Activated CD8-positive, alpha-beta memory T cell treated with anti-CD3 and anti-CD28 coated beads, Interleukin-2, amount 10 ng/mL, durations not matched to agents 7 days and 5 days (primary cell): Measurements from ENCODE around the gene MBNL2. TPM values are rescaled to one million over a fixed set of nuclear protein-coding genes. Genes with fewer than 3 reads are reported as not detected.
A peak's percentile ranks its signal among the peaks of the same experiment; 100 is the strongest.

Source experiments
- ATAC-seq: fragments of 150-1000 bp; cut with Tn5 transposase; one replicate; pipeline ENCODE4 v1.10.0; 2021; ENCODE audit warnings: moderate library complexity
- CTCF ChIA-PET: fragments of 350-600 bp; sonication (Branson Sonifier 250); formaldehyde crosslinking; loops from one replicate; lab custom pipeline; 2021; ENCODE audit warnings: antibody characterized with exemption; lab: Charles Lee
- DNase-seq: peaks from one replicate; pipeline ENCODE4 v3.0.0-alpha.2; 2020
- H3K27ac Mint-ChIP-seq: one replicate; pipeline ENCODE4 v1.8.0; 2021; ENCODE audit warnings: mild to moderate bottlenecking, mixed read lengths
- H3K27me3 Mint-ChIP-seq: one replicate; pipeline ENCODE4 v1.8.0; 2021; ENCODE audit warnings: mixed read lengths
- H3K36me3 Mint-ChIP-seq: one replicate; pipeline ENCODE4 v1.8.0; 2021; ENCODE audit warnings: mild to moderate bottlenecking, mixed read lengths
- H3K4me1 Mint-ChIP-seq: one replicate; pipeline ENCODE4 v1.8.0; 2021; ENCODE audit warnings: mixed read lengths
- H3K4me3 Mint-ChIP-seq: one replicate; pipeline ENCODE4 v1.8.0; 2021; ENCODE audit warnings: mild to moderate bottlenecking, moderate library complexity, mixed read lengths
- H3K9me3 Mint-ChIP-seq: one replicate; pipeline ENCODE4 v1.8.0; 2022; ENCODE audit warnings: low read depth, mixed read lengths
- total RNA-seq, 2 experiments: library from RNA; stranded (reverse); gene quantifications; one replicate each; pipeline ENCODE4 v1.2.3, GENCODE V29; 2021

Gene MBNL2
- total RNA-seq, 2 experiments from 2014 or later = 9.7 to 13.4 TPM

- CTCF ChIA-PET = no interaction called here
- Mint-ChIP-seq H3K4me1 (no peaks in the 10 kb centered on the region), H3K36me3 (peaks cover 3% of the 10 kb centered on the region), H3K9me3 (no peaks in the 10 kb centered on the region), H3K4me3 (no peak overlapping the region), H3K27ac (no peak overlapping the region), H3K27me3 (no peaks in the 10 kb centered on the region)
- DNase-seq = no peak
- no peak for ATAC-seq
These were observed 106.2 kb downstream of the MBNL2 start for GRCh38 chr13:97328222-97328790.

DNA sequence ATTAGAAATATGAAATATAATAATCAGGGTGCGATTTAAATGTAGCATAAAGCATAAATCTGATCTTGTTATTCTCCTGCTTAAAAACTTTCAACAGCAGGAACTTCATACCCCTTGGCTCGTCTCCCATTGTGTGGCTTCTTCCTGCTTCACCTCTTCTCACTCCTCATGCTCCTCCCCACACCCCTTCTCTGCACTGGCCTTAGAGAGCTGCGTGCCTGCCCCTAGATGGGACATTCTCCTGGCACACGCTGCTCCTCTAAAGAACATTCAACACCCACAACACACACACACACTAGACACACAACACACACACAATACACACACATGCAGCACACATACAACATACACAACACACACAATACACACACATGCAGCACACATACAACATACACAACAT lies 107.2 kb downstream of the MBNL2 start:
- Mint-ChIP-seq H3K9me3 (no peaks in the 10 kb centered on the region), H3K4me1 (no peaks in the 10 kb centered on the region), H3K27me3 (no peaks in the 10 kb centered on the region), H3K27ac (no peak overlapping the region), H3K36me3 (peaks cover 3% of the 10 kb centered on the region), H3K4me3 (no peak overlapping the region)
- ATAC-seq (no peak), DNase-seq (no peak)
- CTCF ChIA-PET = no interaction called here

DNA sequence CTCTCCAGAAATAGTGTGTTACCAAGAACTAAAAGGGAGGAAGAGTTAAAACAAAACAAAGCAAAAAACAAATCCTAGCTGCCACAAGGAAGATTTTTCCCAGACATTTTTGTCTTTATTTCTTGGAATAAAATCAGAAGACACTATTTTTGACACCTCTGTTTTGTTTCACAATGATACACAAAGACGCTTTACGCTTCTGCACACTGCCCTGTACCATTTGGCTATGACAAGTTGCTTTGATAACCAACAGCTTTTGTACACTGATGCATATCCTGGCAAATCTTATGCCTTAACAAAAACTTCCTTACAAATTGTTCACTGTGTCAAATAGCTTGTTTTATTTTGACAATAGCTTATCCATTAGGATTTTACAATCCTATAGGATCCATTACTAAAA lies 108.3 kb downstream of the MBNL2 start:
- DNase-seq (no peak), ATAC-seq (no peak)
- Mint-ChIP-seq H3K4me1 (no peaks in the 10 kb centered on the region), H3K9me3 (no peaks in the 10 kb centered on the region), H3K36me3 (peaks cover 3% of the 10 kb centered on the region), H3K27me3 (no peaks in the 10 kb centered on the region), H3K4me3 (no peak overlapping the region), H3K27ac (no peak overlapping the region)
- CTCF ChIA-PET = no interaction called here

DNA sequence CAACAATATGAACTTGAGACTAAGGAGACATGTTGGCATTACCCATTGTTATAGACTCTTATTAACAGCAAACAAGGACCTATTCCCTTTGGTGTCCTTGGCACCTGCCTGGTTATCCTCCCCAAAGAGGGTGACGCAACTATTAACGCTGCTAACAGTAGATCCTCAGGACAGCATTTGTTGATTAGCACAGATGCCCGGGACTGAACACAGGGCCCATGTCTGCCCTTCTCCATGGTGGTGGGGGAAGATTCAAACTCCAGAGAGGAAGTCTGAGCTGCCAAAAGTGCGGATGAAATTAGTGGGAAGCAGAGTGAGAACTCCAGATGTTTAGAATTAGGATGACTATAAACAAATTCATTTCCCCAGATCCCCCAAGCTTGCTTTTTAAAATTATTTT lies 110.6 kb downstream of the MBNL2 start:
- H3K36me3 Mint-ChIP-seq = peaks cover 3% of the 10 kb centered on the region
- no peak overlapping the region for H3K27ac Mint-ChIP-seq
- H3K27me3 Mint-ChIP-seq = no peaks in the 10 kb centered on the region
- ATAC-seq (no peak), DNase-seq (no peak)
- no peak overlapping the region for H3K4me3 Mint-ChIP-seq
- CTCF ChIA-PET = interaction anchor here (1.6 kb wide), 1 partner anchor 12 kb away, joined by 7 read pairs; no protein-coding TSS in a partner anchor
- H3K4me1 Mint-ChIP-seq = no peaks in the 10 kb centered on the region
- no peaks in the 10 kb centered on the region for H3K9me3 Mint-ChIP-seq

DNA sequence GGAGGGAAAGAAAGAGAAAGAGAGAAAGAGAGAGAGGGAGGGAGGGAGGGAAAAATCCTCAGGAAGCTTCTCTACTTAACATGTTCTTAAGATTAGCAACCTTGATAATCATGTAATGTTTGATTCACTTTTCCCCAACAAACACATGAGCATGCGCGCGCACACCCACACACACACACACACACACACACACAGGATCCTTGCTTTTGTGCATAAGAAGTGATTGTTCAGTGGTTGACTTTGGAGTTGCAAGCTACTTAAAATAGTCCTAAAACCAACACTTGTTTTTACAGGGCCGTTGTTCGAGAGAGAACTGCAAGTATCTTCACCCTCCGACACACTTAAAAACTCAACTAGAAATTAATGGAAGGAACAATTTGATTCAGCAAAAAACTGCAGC lies 111.8 kb downstream of the MBNL2 start:
- H3K9me3 Mint-ChIP-seq = no peaks in the 10 kb centered on the region
- no peak overlapping the region for H3K4me3 Mint-ChIP-seq
- no peak for DNase-seq
- peaks cover 3% of the 10 kb centered on the region for H3K36me3 Mint-ChIP-seq
- H3K4me1 Mint-ChIP-seq = no peaks in the 10 kb centered on the region
- no peak for ATAC-seq
- H3K27me3 Mint-ChIP-seq = no peaks in the 10 kb centered on the region
- CTCF ChIA-PET = no interaction called here
- H3K27ac Mint-ChIP-seq = no peak overlapping the region

DNA sequence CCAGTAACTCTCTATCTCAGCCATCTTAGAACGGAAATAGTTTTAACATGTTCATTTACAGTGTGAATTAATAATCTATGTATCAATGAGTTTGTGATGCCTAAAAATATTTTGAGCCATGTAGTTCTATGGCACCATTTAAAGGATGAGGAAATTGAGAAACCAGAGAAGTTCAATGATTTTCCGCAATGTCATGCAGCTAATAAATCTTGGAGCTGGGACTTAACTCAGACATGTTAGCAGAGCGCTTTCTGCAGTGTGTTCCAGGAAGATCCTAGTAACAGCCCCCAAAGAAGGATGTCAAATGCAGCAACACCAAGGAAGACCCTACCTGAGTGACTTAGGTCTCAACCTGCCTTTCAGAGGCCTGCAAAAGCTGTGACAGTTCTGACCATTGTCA lies 112.6 kb downstream of the MBNL2 start:
- no peak overlapping the region for H3K4me3 Mint-ChIP-seq
- DNase-seq (no peak), ATAC-seq (no peak)
- CTCF ChIA-PET = interaction anchor here (0.8 kb wide), 1 partner anchor 225 kb away, joined by 3 read pairs; no protein-coding TSS in a partner anchor
- no peaks in the 10 kb centered on the region for H3K9me3 Mint-ChIP-seq
- H3K27ac Mint-ChIP-seq = no peak overlapping the region
- H3K4me1 Mint-ChIP-seq = no peaks in the 10 kb centered on the region
- H3K36me3 Mint-ChIP-seq = no peaks in the 10 kb centered on the region
- H3K27me3 Mint-ChIP-seq = no peaks in the 10 kb centered on the region

DNA sequence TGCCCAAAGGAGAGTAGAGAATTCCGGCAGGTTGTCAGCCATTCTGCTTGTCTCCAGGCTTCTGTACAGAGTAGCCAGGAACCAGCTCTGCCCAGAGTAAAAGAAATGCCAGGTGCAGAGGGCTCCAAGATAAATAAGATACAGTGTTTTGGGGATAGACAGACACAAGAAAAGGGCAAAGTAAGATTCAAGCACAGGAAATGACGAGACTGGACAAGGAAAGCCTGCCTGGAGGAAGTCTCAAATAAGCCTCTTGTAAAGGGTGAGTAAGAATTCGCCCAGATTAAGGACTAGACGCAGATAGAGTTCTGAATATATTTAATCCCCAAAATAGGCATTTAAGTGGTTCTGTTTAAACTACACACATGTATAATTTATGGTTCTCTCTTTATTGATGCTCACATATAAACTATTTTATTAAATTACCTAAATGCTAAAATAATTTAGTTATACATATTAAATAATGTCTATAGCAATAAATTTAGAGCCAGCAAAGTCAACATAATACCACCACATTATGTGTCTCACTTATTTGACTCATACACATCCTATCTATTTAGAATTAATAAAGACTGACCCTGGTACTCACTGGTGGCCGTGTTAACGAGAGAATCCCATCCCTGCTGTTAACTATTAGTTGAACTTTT lies 113.5 kb downstream of the MBNL2 start:
- Mint-ChIP-seq H3K27ac (no peak overlapping the region), H3K27me3 (no peaks in the 10 kb centered on the region), H3K9me3 (no peaks in the 10 kb centered on the region), H3K36me3 (no peaks in the 10 kb centered on the region), H3K4me1 (peaks cover 6% of the 10 kb centered on the region), H3K4me3 (no peak overlapping the region)
- ATAC-seq = no peak
- no peak for DNase-seq
- CTCF ChIA-PET = interaction anchor here (0.6 to 0.8 kb wide), 2 partner anchors 76 to 226 kb away, joined by 3 read pairs; no protein-coding TSS in a partner anchor

GRCh38 chr13:97337985-97338499 lies 115.9 kb downstream of the MBNL2 start:
- CTCF ChIA-PET = no interaction called here

DNA sequence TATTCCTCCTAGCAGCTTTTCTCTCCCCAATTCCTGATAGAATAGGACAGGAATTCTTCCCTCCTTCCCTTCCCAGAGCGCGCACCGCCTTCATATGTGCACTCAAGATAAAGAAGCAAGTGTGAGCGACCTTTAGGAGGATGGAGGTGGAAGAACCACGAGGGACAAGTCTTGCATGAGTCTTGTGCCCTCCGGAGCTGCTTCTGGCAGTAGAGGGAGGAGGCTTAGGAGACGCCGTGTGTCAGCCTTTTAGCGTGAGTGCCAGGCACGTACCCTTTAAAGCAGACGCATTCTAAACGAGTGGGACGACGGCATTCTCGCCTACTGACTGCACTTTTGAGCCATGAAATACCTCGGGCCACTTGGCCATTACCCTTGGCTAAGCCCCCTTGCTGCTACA lies 116.4 kb downstream of the MBNL2 start:
- no peaks in the 10 kb centered on the region for H3K27me3 Mint-ChIP-seq
- H3K4me3 Mint-ChIP-seq = no peak overlapping the region
- H3K27ac Mint-ChIP-seq = no peak overlapping the region
- DNase-seq (no peak), ATAC-seq (no peak)
- no peaks in the 10 kb centered on the region for H3K9me3 Mint-ChIP-seq
- H3K4me1 Mint-ChIP-seq = peaks cover 11% of the 10 kb centered on the region
- H3K36me3 Mint-ChIP-seq = no peaks in the 10 kb centered on the region
- CTCF ChIA-PET = no interaction called here

More at GRCh38 chr13:97337985-97338499, 115.9 kb downstream of the MBNL2 start:
- DNase-seq = no peak
- Mint-ChIP-seq H3K27me3 (no peaks in the 10 kb centered on the region), H3K4me3 (no peak overlapping the region), H3K36me3 (no peaks in the 10 kb centered on the region), H3K27ac (no peak overlapping the region), H3K9me3 (no peaks in the 10 kb centered on the region), H3K4me1 (peaks cover 6% of the 10 kb centered on the region)
- ATAC-seq = no peak

- no peak overlapping the region for H3K4me3 Mint-ChIP-seq
- CTCF ChIA-PET = no interaction called here
- H3K9me3 Mint-ChIP-seq = no peaks in the 10 kb centered on the region
- peak; percentile 43 for DNase-seq
- no peaks in the 10 kb centered on the region for H3K36me3 Mint-ChIP-seq
- H3K4me1 Mint-ChIP-seq = peaks cover 11% of the 10 kb centered on the region
- no peak overlapping the region for H3K27ac Mint-ChIP-seq
- no peaks in the 10 kb centered on the region for H3K27me3 Mint-ChIP-seq
- peak; percentile 20 for ATAC-seq
These were observed 117.2 kb downstream of the MBNL2 start for GRCh38 chr13:97339019-97339987.

DNA sequence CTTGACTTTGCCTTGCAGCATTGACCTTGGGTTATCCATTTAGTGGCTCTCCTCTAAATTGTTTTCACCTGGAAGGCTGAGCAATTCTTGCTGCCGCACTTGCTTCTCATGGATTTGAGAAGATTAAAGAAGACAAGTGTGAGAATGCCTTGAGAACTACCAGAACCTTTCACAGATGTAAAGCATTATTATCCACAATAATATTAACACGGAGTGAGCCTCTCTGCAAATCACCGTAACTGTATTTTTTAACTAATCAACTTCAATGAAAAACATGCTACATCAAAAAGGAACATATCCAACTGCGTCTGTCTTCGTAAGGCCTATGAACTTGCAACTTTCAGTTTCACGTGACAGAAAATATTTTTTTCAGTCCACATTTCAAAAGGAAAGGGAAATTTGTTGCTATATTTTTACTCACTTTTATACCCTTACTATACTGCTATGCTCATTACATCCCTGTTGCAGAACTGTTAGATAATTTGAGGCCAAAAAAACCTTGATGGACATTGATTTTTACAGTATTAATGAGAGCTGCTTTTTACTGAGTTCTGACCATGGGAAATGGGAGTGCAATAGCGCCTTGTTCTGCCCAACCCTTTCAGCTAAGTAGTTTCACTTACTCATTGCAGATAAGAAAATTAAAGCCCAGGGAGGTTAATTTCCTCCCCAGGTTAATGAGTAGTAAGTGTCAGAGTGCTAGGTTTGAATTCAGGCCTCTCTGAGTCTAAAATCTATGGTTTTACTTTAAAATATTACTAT lies 118.0 kb downstream of the MBNL2 start:
- Mint-ChIP-seq H3K36me3 (no peaks in the 10 kb centered on the region), H3K27me3 (no peaks in the 10 kb centered on the region), H3K4me3 (no peak overlapping the region), H3K9me3 (no peaks in the 10 kb centered on the region), H3K4me1 (peaks cover 11% of the 10 kb centered on the region), H3K27ac (no peak overlapping the region)
- CTCF ChIA-PET = interaction anchor here (1.3 to 5.6 kb wide), 2 partner anchors 19 to 231 kb away, joined by 3 to 68 read pairs; no protein-coding TSS in a partner anchor
- no peak for ATAC-seq
- DNase-seq = no peak

GRCh38 chr13:97341135-97341534 lies 119.0 kb downstream of the MBNL2 start:
- CTCF ChIA-PET = interaction anchor here (1.3 to 5.6 kb wide), 2 partner anchors 18 to 232 kb away, joined by 3 to 68 read pairs; no protein-coding TSS in a partner anchor
- no peak overlapping the region for H3K27ac Mint-ChIP-seq
- no peak for DNase-seq
- H3K27me3 Mint-ChIP-seq = no peaks in the 10 kb centered on the region
- no peaks in the 10 kb centered on the region for H3K36me3 Mint-ChIP-seq
- H3K4me3 Mint-ChIP-seq = no peak overlapping the region
- H3K9me3 Mint-ChIP-seq = no peaks in the 10 kb centered on the region
- no peak for ATAC-seq
- H3K4me1 Mint-ChIP-seq = peaks cover 11% of the 10 kb centered on the region
